HG02763 (cell line): ENCODE measurements around the gene BCAS3.
"Not testable (repeated sequence)": the region's sequence is repeated elsewhere in the genome, so short reads cannot be mapped to it uniquely, and the experiment has no call there.

Experiments used
- ATAC-seq: cut with Tn5 transposase; IDR thresholded peaks from one replicate; pipeline ENCODE4 v1.9.1; 2021; ENCODE audit warnings: mild to moderate bottlenecking, moderate library complexity; ENCODE audit not compliant: unreplicated experiment

The BCAS3 gene

DNA sequence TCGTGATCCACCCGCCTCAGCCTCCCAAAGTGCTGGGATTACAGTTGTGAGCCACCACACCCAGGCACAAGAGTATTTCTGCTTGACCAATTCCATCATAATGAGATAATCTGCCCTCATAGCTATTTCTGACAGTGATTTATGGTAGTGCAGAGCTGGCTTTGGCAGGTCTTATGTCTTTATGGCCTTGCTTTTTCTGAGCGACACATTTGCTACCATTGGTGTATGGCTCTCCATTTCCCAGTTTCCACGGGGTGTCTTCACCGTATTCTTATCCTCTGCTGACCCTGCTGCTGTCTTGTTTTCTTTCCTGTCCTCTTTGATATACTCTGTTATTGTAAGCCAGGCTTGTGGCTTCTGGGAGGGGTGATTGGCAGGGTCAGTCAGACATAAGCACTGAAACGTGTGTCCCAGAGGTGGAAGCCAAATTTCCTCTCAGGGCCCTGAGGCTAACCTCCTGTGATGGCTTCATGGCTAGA, 560.8 kb downstream of the BCAS3 start:
- no peak for ATAC-seq

DNA sequence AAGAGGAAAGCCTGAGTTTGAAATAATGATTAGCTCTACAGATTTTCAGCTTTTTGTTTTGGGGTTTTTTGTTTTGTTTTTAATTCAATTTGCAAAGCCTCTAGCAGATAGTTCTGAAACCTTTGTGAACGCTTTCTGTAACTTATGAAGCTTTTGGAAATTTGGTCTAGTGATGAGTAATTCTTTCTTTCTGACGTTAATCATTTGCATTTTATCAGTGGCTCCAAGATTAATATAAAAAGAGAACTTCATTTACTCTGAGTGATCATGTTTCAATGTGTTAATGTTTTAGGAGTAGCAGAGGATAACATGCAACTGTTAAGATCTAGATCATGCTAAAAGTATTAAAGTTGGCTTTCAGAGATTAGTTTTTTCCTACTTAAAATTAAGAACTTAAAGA, 561.7 kb downstream of the BCAS3 start:
- no peak for ATAC-seq

DNA sequence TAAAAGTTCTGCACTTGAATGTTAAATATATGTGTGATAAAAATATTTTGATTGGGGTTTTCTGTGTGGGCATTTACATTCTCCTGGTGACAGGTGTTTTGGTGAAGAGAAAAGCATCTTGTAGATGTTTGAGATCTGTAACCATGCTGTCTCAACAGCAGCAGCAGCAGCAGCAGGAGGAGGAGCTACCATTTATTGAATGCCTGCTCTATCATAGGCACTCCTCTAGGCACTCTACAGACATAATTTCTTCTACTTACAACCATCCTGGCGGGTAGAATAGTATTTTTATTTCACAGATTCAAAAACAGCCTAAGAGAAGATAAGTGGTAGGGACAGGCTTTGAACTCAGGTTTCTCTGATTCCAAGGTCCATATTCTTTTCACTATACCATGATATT, 562.3 kb downstream of the BCAS3 start:
- ATAC-seq, result no peak

DNA sequence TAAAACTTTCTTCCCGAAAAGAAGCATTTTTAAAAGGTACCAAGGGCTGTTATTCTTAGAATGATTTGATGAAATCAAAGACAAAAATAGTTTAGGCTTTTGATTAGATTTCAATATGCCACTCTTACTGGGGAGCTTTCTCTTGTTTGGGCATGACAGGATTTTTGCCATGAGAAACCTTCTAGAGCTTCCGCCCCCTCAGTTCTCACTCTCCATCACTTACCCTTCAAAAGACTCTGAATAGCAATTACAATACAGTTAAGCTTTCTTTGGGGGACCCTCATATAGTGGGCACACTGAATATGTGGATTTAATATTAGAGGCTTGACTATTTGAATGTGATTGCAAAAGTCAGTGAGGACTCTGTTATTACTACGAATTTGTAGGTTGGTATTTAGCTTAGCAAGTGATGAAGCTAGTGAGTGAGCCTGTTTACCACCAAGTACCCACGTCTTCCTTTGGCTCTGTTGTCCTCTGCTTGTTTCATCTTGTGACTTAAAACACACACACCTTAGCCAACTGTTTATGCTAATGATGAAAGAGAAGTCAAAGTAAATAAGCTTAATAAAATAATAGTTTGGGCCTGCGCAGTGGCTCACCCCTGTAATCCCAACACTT, 563.3 kb downstream of the BCAS3 start:
- no peak for ATAC-seq

DNA sequence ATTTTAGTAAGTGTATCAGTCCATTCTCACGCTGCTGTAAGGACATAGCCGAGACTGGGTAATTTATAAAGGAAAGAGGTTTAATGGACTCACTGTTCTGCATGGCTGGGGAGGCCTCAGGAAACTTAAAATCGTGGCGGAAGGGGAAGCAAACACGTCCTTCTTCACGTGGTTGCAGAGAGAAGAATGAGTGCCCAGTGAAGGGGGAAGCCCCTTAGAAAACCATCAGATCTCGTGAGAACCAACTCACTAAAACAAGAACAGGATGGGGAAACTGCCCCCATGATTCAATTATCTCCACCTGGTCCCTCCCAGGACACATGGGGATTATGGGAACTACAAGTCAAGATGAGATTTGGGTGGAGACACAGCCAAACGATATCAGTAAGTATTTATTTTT, 567.3 kb downstream of the BCAS3 start:
- not testable (repeated sequence) for ATAC-seq

DNA sequence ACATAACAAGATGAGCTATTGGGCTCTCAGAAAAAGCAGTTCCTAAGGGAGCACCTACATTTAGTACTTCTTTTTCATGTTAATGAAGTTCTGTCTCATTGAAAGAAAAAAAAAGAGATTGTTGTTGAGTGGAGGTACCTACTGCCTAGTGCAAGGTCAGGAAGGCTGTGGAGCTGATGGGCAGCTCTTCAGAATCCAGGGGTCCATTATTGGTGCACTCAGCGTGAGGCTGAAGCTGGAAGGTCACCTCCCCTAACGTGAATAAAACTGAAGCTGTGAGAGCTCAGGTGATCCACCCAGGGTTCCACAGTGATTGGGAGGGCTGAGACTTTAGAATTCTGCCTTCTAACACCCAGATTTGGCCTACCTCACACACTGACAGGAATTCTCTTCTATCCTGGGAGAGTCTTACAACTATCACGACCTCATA, 568.1 kb downstream of the BCAS3 start:
- no peak for ATAC-seq

DNA sequence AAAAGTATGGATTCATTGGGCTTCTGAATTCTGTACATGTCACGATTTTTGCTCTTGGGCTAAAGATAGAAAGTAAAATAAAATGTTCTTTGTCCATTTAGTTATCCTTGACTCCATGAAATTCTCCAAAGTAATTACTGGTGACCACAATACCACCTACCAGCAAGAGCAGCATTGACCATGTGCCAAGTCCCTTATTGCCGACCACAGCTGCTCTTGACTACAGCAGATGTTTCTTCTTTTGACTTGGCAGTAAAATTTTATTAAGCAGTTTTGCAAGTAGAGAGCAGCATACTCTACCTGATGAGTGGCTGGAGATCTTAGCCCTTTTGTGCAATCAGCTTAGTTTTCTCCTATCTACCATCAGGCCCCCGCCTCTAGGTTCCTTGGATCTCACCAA, 569.8 kb downstream of the BCAS3 start:
- ATAC-seq, result no peak

DNA sequence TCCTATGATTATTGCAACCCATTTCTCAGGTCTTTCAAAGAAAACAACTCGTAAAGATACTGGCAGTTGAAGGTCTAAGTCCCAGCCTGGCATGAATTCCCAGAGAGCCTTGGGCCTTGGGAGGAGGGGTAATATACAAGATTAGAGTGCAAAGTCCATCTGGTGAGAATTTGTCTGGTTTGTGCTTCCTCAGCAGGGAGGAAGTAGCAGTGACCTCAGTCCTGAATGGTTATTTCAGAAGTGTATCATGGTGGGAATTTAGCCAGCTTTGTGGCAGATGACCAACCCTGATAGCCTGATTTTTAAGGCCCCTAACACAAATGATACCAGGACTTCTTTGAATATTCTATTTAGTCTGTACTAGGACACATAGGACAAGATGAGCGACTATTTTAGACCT, 570.7 kb downstream of the BCAS3 start:
- ATAC-seq, result no peak

DNA sequence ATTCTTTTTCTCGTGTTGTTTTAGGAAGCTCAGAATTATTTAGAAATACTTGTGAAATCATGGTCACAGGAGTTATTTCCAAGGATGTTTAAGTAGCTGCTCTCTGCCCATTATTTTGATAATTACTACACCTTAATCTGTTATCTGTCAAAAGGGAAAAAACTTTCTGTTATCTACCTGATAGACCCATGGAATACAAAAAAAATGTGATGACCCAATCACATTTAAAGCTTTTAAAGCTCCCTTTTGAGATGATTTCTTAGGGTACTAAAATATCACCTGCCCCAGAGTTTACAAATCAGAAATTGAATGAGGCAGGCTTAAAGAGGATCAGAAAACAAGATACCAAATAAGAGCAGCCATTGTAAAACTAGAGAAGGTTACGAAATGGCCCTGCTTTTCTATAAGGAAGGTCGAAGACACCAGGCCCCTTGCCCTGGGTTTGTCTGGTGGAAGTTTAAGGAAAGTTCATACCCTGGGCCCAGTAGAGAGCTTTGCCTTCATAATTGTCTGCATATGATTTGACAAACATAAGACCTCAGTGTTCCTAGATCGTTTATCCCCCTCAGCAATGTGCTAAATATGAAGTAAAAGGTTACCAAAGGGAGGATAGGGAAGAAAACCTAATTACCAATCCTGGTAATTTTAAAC, 572.1 kb downstream of the BCAS3 start:
- ATAC-seq, result no peak

DNA sequence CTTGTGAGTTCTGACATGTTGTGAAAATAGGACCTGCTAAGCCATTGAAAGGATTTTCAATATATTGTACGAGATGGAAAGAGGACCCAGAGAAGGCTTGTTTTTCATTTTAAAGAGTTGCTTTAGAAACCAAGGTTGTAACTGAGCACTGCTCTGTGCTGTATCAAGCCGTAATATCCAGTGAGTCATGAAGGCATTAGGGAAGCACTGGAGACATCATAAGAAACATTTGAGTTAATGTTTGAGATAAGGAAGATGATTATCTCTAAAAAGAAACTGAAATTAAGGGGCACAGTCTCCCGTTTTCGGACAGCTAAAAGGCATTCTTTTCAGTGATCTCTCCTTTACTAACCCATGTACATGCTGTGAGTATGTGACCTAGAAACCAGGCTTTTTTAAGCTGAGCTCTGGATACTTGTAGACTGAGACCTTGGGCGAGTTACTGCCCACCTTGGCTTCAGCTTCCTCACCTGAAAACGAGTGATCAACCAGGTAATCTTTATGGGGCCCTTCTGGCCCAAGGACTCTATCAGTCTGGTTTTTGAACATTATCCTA, 572.8 kb downstream of the BCAS3 start:
- ATAC-seq, result no peak

DNA sequence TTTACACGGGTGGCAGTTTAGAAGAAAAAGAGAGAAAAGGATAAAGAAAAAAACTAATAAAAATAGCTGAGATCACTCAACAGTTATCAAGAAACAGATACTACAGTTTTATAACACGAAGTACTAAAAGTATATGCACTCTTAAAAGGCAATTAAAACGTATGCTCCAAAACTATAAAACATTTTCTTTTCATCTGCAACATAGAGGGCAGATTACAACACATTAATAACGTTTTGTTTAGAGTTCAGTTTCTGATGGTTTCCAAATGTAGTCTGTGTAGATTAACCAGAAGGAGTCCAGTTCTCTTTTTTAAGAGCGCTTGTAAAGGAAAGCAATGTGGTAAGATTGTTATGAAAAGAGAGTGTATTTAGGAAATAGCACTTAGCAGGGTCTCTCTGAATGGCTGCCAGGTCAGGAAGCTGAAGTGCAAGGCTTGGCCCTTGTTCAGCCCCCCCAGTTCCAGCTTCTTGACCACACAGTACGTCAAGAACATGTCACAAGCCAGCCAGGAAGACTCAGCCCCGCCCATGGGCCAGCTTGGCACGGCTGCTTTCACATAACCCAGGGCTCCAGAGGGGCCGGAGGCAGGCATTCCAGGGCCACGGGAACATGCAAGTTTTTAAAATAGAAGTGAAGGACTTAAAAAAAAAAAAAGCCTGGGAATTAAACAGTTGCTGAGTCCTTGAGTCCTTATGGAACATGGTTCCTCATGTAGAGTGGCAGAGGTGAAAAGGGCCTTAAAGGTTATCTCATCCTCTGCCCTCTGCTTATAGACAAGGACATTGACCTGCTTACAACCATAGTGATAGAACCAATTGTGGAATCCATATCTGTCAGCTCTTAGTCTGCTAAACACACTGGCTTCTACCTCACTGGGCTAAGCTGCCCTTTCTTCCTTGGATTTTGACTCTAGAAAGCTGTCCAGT, 574.6 kb downstream of the BCAS3 start:
- no peak for ATAC-seq

DNA sequence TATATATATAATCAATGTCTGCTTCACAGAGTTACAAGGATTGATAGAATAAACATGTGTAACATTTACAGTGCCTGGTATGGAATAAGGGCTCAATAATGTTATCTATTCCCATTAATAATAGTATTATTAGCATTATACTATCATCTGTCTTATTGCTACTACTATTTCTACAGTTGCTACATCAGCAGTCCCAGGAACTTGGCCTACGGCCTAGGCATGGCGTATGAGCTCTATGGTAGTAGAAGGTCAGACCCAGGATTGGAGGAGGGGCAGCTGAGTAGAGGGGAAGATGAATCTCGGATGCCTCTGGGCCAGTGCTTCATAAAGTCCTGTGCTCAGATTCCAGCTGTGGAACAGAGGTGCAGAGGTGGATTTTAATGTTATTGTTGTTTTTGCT, 575.7 kb downstream of the BCAS3 start:
- ATAC-seq, result no peak

DNA sequence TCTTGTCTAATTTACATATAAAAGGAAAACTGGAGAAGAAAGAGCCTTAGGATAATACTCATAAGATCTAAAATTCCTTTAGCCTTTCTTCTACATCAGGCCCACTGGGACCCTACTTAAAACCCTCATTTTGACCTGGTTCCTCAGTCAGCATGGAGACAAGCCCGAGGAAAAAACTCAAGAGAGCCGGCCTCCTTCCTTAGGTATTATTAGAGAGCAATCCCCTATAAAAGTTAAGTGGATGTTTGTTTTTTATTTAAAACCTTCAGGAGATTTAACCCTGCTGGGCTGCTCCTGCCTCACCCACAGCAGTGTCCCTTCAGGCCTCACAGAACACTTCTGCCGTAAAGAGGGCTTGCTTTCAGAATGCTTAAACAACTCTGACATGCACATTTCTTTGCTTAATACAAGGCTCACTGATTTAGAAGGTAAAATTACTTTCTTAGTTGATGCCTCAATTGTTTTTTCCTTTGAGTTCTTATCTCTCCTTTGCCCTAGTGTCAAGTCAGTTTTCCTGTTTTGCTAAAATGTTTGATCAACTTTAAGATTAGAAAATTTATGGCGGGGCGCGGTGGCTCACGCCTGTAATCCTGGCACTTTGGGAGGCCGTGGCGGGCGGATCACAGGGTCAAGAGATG, 576.4 kb downstream of the BCAS3 start:
- ATAC-seq, result no peak

DNA sequence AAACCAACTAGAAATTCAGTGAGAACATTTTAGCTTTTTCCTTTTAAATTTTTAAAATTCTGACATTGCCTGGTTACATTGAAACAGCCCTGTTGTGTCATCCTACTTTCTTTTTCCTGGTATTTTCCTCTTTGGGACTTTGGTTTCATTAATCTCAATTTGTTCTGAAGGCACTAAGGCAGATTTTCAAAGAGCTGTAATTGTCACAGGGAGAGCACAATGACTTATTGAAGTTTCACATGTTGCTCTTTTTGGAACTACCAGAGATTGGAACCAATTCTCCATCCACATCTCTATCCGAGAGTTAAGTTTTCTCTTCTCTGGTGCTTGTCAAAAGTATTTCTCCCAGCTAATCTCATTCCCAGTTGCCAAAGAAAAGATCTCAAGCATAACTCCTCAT, 577.3 kb downstream of the BCAS3 start:
- no peak for ATAC-seq

DNA sequence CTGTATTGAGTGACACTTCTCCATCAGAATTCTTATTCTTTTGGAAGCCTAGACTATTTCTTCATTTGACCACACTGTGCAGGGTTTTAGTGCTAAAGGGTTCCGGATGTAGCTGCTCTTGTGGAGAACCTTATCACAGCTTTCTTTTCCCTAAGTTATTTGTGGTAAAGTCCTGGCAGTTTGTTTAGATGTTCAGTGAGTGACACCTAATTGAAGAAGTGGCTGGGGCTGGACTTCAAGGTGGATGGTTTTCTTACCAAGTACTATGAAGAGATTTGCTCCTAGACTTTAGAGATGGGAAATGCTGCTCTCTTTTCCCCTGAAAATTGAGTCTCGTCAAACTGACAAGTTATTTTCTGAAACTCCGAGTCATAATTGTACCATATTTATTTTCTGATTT, 578.0 kb downstream of the BCAS3 start:
- ATAC-seq, result no peak

DNA sequence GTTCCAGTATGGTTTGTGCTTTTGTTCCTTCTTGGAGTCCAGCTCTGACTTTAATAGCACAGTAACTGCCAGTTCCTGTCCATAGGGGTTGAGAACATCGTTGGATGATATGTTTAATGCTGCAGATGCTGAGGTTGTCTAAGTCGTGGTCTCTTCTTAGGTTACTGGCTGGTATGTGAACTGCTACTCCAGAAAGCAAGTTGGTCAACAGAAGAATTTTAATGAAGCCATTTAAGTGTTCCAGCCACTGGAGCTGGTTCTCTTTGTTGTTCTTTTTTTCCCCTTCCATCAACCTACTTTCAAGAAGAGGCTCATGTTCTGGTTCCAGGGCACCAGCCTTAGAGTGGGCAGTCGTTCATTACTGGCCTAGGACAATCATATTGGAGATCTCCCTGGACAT, 581.7 kb downstream of the BCAS3 start:
- ATAC-seq, result no peak

DNA sequence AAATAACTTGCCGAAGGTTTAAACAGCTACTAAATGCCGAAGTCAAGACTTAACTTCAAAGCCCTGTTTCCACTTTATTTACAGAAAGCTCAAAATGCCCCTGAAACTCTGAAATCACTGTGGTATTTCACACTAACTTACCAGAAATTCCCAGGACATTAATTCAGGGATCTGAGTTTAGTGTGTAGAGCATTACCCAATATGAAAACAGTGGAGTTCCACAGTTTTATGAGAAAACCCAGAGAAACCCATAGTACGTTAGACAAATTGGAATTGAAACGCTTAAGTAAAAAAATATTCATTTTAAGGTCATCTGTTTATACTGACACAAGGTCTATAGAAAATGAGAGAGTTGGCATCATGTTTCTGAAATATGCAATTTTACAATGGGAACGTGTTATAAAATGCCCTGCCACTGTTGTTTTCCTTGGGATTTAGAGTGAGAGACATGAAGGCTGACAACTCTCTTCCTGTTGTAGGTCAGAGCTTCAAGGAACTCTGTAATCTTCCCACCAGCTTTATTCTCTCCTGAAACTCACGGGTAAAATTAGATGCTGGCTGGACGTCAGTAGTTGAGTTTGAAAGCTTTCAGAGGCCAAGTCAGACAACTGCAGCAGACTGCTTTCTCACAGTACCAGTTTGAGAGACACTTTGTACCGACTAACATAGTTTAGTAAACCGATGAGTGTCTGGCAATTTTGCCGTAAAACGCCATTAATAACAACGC, 582.6 kb downstream of the BCAS3 start:
- no peak for ATAC-seq

DNA sequence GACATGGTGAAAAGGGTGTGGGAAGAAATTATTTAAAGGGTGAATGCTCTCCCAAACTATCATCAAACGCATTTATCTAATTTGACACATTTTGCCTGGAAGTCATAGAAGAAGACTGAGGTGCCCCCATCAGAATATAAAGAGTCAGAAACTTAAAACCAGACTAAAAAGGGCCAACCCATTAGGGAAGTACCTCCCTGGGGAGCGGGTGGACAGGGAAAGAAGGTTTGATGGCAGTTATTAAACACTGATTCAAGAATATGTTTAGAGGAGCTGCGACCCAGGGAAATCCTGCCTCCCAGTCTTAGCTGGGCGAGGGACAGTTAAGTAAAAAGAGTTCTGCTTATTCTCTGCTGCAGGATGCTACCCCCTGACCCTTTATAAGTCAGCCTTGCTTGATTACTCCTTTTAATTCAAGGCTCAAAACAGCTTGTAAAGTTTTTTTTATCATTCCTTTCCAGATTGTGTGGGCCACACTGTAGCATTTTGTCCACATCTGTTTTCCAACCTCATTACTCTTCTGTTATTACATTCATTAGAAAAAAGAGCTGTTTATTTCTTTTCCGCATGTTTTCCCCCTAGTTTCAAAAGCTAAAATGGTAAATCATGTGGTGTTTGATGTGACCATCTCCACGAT, 583.5 kb downstream of the BCAS3 start:
- no peak for ATAC-seq

DNA sequence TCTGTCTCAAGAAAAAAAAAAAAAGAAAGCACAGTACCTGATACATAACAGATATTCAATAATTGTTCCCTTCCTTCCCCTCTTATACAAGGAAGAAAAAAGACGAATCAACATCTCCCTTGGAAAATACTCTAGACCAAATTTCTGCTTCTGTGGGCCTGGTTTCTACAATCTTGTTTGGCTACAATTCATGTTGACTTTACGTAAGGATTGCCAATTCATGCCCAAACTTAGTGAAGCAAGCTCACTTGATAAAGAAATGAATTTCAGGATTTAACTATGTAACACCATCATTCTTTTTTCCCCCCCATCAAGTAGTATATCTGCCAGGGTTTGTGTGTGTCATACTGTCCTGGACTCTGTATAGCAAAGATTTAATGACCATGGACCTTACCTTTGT, 587.7 kb downstream of the BCAS3 start:
- ATAC-seq, result no peak

DNA sequence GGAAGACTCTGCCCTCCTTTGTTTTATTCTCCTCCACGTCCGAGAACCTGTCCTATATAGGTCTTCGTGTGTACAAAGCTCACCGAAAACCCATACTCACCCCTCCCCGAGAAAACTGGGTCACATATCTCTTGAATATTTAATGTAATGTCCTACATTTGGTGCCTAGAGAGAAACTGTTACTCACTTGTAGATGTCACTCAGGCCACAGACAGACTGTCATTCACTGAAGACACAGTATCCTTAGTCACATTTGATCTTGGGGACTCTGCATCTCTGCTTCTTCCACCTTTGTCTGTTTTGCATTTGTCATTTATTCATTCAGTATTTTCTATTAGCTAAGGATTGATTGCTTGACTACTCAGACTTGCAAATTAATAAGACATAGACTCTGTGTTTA, 590.2 kb downstream of the BCAS3 start:
- ATAC-seq, result no peak
